Endothelial cell of umbilical vein (primary cell): ENCODE results near the gene HES7. TPM values are rescaled to one million over a fixed set of nuclear protein-coding genes. Genes with fewer than 3 reads are reported as not detected.
A peak's percentile ranks its signal among the peaks of the same experiment; 100 is the strongest.

Experiments
- BruUV-seq: library from RNA; stranded (reverse); fragments of 400-500 nt; replicated peaks from 2 replicates; lab custom pipeline; 2021; lab: Mats Ljungman, UMichigan
- CTCF ChIA-PET: fragments of 300-600, 350-600 bp; sonication (Branson Sonifier 250); formaldehyde crosslinking; loops from one replicate; lab custom pipeline; 2021; ENCODE audit warnings: antibody characterized with exemption, inconsistent platforms; lab: Charles Lee
- POLR2A ChIA-PET: fragments of 300-600, 350-600 bp; sonication (Branson Sonifier 250); formaldehyde crosslinking; loops from one replicate; lab custom pipeline; 2021; ENCODE audit warnings: antibody characterized with exemption, inconsistent platforms; lab: Charles Lee
- DNase-seq: peaks from one replicate; pipeline ENCODE4 v3.0.0-alpha.2; 2011; ENCODE audit warnings: low read depth, low spot score
- FAIRE-seq: peaks from 2 replicates; lab custom pipeline; 2011; peaks lifted over from hg19 to GRCh38; lab: Jason Lieb, UNC
- H2AFZ ChIP-seq: 2 replicates; pipeline ENCODE4 v1.6.0; 2012; ENCODE audit warnings: low read depth, low read length, control low read depth, inconsistent platforms
- H3K27ac ChIP-seq: 2 replicates; pipeline ENCODE4 v1.5.1; 2011; ENCODE audit warnings: low read depth, mild to moderate bottlenecking, control low read depth, low read length, moderate library complexity; ENCODE audit not compliant: insufficient read depth
- H3K27me3 ChIP-seq, 2 experiments: 2 replicates each; pipeline versions ENCODE4 v1.6.0 to v1.6.1; 2011; ENCODE audit warnings: low read length in 2 of 2, mixed read lengths in 1 of 2; ENCODE audit not compliant: control insufficient read depth in 2 of 2, insufficient read depth in 2 of 2
- H3K36me3 ChIP-seq, 2 experiments: 2 replicates in 1 of 2; 3 replicates in 1 of 2; pipeline ENCODE4 v1.5.1; 2011; ENCODE audit warnings: low read length in 2 of 2, mild to moderate bottlenecking in 1 of 2, moderate library complexity in 1 of 2; ENCODE audit not compliant: control insufficient read depth in 2 of 2, insufficient read depth in 2 of 2; ENCODE audit errors: extremely low read depth in 1 of 2
- H3K4me1 ChIP-seq: 3 replicates; pipeline ENCODE4 v1.5.1; 2011; ENCODE audit warnings: mild to moderate bottlenecking, low read length; ENCODE audit not compliant: control insufficient read depth, insufficient read depth; ENCODE audit errors: extremely low read depth
- H3K4me2 ChIP-seq: 2 replicates; pipeline ENCODE4 v1.6.1; 2011; ENCODE audit warnings: low read length, control low read depth, mixed read lengths; ENCODE audit not compliant: insufficient read depth
- H3K4me3 ChIP-seq, 3 experiments: fragments of 200-600 bp in 1 of 3; sonication (generic), shearing (Covaris generic) in 1 of 3; replicated peaks in 1 of 3; 2 replicates each; pipeline ENCODE4 v1.5.1; 2011 to 2016; ENCODE audit warnings: control low read depth in 3 of 3, low read length in 3 of 3, mild to moderate bottlenecking in 2 of 3, inconsistent platforms in 1 of 3, low read depth in 1 of 3, moderate library complexity in 1 of 3; ENCODE audit not compliant: insufficient read depth in 1 of 3
- H3K79me2 ChIP-seq: 2 replicates; pipeline ENCODE4 v1.6.0; 2012; ENCODE audit warnings: low read length, inconsistent platforms; ENCODE audit not compliant: control insufficient read depth, insufficient read depth
- H3K9ac ChIP-seq: replicated peaks from 2 replicates; pipeline ENCODE3; 2011; ENCODE audit warnings: low read length, control low read depth; ENCODE audit not compliant: insufficient read depth; ENCODE audit errors: extremely low read depth
- H3K9me1 ChIP-seq: replicated peaks from 3 replicates; pipeline ENCODE4 v1.6.0; 2011; ENCODE audit warnings: mild to moderate bottlenecking, low read length; ENCODE audit not compliant: control insufficient read depth, insufficient read depth; ENCODE audit errors: extremely low read depth
- H3K9me3 ChIP-seq: replicated peaks from 2 replicates; pipeline ENCODE4 v1.5.1; 2012; ENCODE audit warnings: low read length, inconsistent platforms; ENCODE audit not compliant: control insufficient read depth, insufficient read depth
- H4K20me1 ChIP-seq: replicated peaks from 2 replicates; pipeline ENCODE3; 2011; ENCODE audit warnings: mild to moderate bottlenecking, low read length; ENCODE audit not compliant: control insufficient read depth, insufficient read depth; ENCODE audit errors: extremely low read depth
- CTCF ChIP-seq, 2 donors: IDR thresholded peaks; 1 replicate in 1 of 2; 2 replicates in 1 of 2; pipeline ENCODE4 v1.5.1; 2011; ENCODE audit warnings: low read length in 2 of 2, mild to moderate bottlenecking in 2 of 2, moderate library complexity in 2 of 2, control low read depth in 1 of 2, inconsistent platforms in 1 of 2, low read depth in 1 of 2; ENCODE audit not compliant: insufficient read depth in 1 of 2; ENCODE audit errors: extremely low read depth in 1 of 2
- EZH2 ChIP-seq: IDR thresholded peaks from 2 replicates; pipeline ENCODE4 v1.6.1; 2012; ENCODE audit warnings: borderline replicate concordance, low read depth, mild to moderate bottlenecking, moderate library complexity, low read length, inconsistent platforms; ENCODE audit not compliant: severe bottlenecking
- FOS ChIP-seq: IDR thresholded peaks from 2 replicates; pipeline ENCODE4 v1.6.1; 2011; ENCODE audit warnings: mild to moderate bottlenecking, low read length, moderate library complexity, borderline replicate concordance; ENCODE audit not compliant: insufficient read depth
- GATA2 ChIP-seq: IDR thresholded peaks from 2 replicates; pipeline ENCODE4 v1.7.0; 2011; ENCODE audit warnings: low read depth, mild to moderate bottlenecking, moderate library complexity, mixed read lengths, low read length; ENCODE audit not compliant: insufficient read length, insufficient read depth
- JUN ChIP-seq: IDR thresholded peaks from 2 replicates; pipeline ENCODE4 v1.6.1; 2011; ENCODE audit warnings: borderline replicate concordance, low read depth; ENCODE audit not compliant: insufficient read length, insufficient read depth
- MAX ChIP-seq: IDR thresholded peaks from 2 replicates; pipeline ENCODE4 v1.6.1; 2011; ENCODE audit not compliant: insufficient read depth, insufficient read length
- POLR2A ChIP-seq: IDR thresholded peaks from 2 replicates; pipeline ENCODE4 v1.6.1; 2012; ENCODE audit warnings: low read depth, mild to moderate bottlenecking, control low read depth, low read length
- POLR2AphosphoS5 ChIP-seq: IDR thresholded peaks from 2 replicates; pipeline ENCODE4 v1.6.1; 2012; ENCODE audit warnings: low read depth, mild to moderate bottlenecking, control low read depth, low read length, moderate library complexity; ENCODE audit not compliant: insufficient read depth
- dilution Hi-C: fragments of 300-500 bp; cut with MboI; formaldehyde crosslinking; loops from one replicate; pipeline ENCODE4 v1.15.0; 2019; ENCODE audit warnings: low sequenced_read_pairs; ENCODE audit not compliant: extremely low pct_ligation_motif_present
- intact Hi-C: fragments of 100-400 bp; cut with micrococcal nuclease; formaldehyde crosslinking; loops from one replicate; pipeline ENCODE4 v1.10.0; 2022
- polyA plus RNA-seq, 4 experiments: library from polyadenylated mRNA; depleted of rRNA in 3 of 4; stranded (reverse) in 3 of 4; unstranded in 1 of 4; fragments of >200 nt; gene quantifications; 2 replicates each; pipeline versions ENCODE4 v1.2.1 to v1.2.3, GENCODE V29; 2011 to 2012; ENCODE audit warnings: missing spikeins in 1 of 4
- total RNA-seq: library from RNA; stranded (reverse); gene quantifications from 2 replicates; pipeline ENCODE4 v1.2.3, GENCODE V29; 2021

Gene HES7
- total and polyA plus RNA-seq, 2 donors (not counting 3 experiments of a cell fraction or from before 2014, with no cell fraction given), result 0.19 to 0.51 TPM

- DNase-seq, result no peak
- Histone ChIP-seq H3K79me2 (peaks cover 20% of the 10 kb centered on the region), H3K9me3 (no peaks in the 10 kb centered on the region), H3K27me3 (no peaks in the 10 kb centered on the region), H2AFZ (no peak overlapping the region), H4K20me1 (no peaks in the 10 kb centered on the region), H3K36me3 (peaks cover 2 to 7% of the 10 kb centered on the region in 2 experiments), H3K4me1 (peaks cover 26% of the 10 kb centered on the region), H3K9me1 (no peaks in the 10 kb centered on the region), H3K4me2 (no peak overlapping the region), H3K4me3 (no peak overlapping the region), H3K27ac (no peak overlapping the region), H3K9ac (no peak overlapping the region)
- ChIA-PET POLR2A (interaction anchor here (0.7 to 2.2 kb wide), 2 partner anchors 12 to 49 kb away, joined by 8 read pairs; partner anchors contain the start of gene AURKB), CTCF (interaction anchor here (0.9 to 6.3 kb wide), 3 partner anchors 10 to 28 kb away, joined by 3 to 72 read pairs (median 4); no protein-coding TSS in a partner anchor)
- FAIRE-seq, result no peak
- intact Hi-C loops (no loop called here), dilution Hi-C loops (no loop called here)
- BruUV-seq, result TSS peak; percentile 27
- TF ChIP-seq POLR2AphosphoS5 (no peak), EZH2 (no peak), POLR2A (no peak), GATA2 (no peak)
Observed at GRCh38 chr17:8160741-8161221, 36.9 kb upstream of the HES7 start.

- no peak overlapping the region for H3K4me2 ChIP-seq
- H3K27ac ChIP-seq, result no peak overlapping the region
- H3K9ac ChIP-seq, result no peak overlapping the region
- H3K9me1 ChIP-seq, result no peaks in the 10 kb centered on the region
- no peaks in the 10 kb centered on the region for H3K27me3 ChIP-seq
- intact Hi-C loops, result no loop called here
- H3K4me1 ChIP-seq, result peaks cover 32% of the 10 kb centered on the region
- no peak overlapping the region for H2AFZ ChIP-seq
- FAIRE-seq, result no peak
- ChIA-PET POLR2A (interaction anchor here (0.7 to 2.2 kb wide), 2 partner anchors 13 to 50 kb away, joined by 8 read pairs; partner anchors contain the start of gene AURKB), CTCF (interaction anchor here (1.5 to 6.3 kb wide), 2 partner anchors 9 to 21 kb away, joined by 4 to 72 read pairs; no protein-coding TSS in a partner anchor)
- no peaks in the 10 kb centered on the region for H4K20me1 ChIP-seq
- peaks cover 20% of the 10 kb centered on the region for H3K79me2 ChIP-seq
- H3K9me3 ChIP-seq, result no peaks in the 10 kb centered on the region
- TF ChIP-seq MAX (no peak), JUN (no peak), EZH2 (no peak), CTCF (IDR thresholded peaks at IDR 0.05; ENCODE audit: extremely low read depth in 1 of 2, insufficient read depth in 1 of 2, low read depth in 1 of 2, low read length in 2 of 2) (no peak), FOS (no peak), POLR2AphosphoS5 (no peak)
- peaks cover 2 to 7% of the 10 kb centered on the region in 2 experiments for H3K36me3 ChIP-seq
- H3K4me3 ChIP-seq, result no peak overlapping the region
- DNase-seq, result no peak
- dilution Hi-C loops, result no loop called here
- no TSS peak for BruUV-seq
Observed at GRCh38 chr17:8160224-8160577, 36.3 kb upstream of the HES7 start.
